ENCODE results near the gene GUCA1C.

DNA sequence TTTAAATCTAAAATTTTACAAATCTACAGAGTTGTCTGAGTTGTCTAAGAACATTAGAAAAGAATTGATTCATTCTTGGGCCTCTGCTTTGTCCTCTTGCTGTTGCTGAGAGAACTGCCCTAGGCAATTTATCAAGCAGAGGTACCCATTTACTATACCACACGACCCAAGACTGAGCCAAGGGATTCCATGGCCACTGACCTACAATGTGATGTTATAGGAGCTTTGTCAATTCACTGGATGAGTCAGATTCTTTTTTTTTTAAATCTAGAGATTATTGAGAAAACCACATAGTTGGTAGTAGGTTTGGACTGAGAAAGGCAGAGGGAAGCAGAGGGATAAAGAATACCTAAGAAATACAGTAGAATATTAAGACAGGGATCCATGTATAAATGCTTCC, 75.8 kb downstream of the GUCA1C start:
- TF ChIP-seq, protein P1, sequence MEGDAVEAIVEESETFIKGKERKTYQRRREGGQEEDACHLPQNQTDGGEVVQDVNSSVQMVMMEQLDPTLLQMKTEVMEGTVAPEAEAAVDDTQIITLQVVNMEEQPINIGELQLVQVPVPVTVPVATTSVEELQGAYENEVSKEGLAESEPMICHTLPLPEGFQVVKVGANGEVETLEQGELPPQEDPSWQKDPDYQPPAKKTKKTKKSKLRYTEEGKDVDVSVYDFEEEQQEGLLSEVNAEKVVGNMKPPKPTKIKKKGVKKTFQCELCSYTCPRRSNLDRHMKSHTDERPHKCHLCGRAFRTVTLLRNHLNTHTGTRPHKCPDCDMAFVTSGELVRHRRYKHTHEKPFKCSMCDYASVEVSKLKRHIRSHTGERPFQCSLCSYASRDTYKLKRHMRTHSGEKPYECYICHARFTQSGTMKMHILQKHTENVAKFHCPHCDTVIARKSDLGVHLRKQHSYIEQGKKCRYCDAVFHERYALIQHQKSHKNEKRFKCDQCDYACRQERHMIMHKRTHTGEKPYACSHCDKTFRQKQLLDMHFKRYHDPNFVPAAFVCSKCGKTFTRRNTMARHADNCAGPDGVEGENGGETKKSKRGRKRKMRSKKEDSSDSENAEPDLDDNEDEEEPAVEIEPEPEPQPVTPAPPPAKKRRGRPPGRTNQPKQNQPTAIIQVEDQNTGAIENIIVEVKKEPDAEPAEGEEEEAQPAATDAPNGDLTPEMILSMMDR (IDR thresholded peaks at IDR 0.05 in 8 of 11, conservative IDR thresholded peaks at IDR 0.05 in 3 of 11), result no peak
- TF ChIP-seq POLR2A (IDR thresholded peaks at IDR 0.05) (no peak), POLR2AphosphoS5 (IDR thresholded peaks at IDR 0.05) (no peak)

Measured in spleen (tissue), 7 donors.